ENCODE measurements around the gene NLRP14.

The NLRP14 gene

DNA sequence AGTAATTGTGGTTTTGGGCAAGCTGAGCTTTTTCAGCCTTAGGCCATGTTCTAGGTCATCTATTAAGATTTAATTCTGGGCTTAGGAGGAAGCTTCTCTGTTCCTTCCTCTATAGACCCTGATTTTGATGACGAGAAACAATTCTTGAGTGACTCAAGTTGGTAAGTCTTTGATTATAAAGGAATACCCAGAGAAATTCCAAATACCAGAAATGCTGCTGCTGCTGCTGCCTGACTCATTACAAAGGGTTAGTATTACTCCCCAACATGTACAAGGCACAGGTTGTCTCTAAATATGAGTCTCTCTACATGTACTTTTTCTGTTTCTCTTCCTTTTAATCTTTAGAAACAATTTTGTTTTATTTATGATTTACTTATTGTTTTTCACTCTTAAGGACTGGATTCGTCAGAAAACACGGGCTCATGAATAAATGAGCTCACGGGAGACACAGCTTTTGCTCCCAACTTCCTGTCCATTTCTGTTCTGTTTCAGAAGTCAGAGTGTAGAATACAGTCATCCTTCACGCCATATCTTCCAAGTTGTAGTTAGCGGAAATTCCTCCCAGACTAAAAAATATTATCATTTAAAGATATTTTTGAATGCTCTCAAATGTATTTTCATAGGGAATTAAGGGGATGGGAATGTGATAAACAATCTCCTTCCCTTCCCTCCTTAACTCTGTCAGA is 36.7 kb downstream of the NLRP14 start:
- no peak for DNase-seq

DNA sequence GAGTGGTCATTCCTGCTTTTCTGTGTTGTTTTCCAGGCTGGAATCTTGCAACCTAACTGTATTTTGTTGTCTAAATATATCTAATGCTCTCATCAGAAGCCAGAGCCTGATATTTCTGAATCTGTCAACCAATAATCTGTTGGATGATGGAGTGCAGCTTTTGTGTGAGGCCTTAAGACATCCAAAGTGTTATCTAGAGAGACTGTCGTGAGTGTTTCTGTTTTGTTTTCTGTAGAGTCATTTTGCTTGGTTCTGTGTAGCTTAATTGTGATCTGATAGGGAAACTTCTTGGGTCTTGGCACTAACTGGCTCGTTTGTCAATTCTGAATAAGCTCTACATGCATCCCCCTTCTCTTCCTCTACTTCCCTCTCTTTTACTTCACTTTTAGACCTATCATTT is 37.4 kb downstream of the NLRP14 start:
- DNase-seq: no peak

DNA sequence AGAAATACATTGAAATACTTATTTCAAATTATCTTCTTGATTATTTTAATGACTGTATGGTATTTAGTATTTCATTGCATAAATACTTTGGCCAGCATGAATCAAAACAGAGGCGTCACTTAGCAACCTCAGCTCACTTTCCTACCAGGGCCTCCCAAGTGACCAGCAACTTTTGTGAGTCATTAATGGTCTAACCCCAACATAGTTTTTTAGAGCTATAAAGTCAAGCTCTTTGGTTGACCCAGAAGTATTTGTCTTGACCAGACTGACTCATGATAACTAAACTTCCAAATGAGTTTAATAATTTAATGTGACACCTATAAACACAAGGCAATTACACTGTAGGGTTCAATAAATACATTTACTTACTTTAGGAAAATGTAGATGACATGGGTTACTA is 40.6 kb downstream of the NLRP14 start:
- DNase-seq: no peak

DNA sequence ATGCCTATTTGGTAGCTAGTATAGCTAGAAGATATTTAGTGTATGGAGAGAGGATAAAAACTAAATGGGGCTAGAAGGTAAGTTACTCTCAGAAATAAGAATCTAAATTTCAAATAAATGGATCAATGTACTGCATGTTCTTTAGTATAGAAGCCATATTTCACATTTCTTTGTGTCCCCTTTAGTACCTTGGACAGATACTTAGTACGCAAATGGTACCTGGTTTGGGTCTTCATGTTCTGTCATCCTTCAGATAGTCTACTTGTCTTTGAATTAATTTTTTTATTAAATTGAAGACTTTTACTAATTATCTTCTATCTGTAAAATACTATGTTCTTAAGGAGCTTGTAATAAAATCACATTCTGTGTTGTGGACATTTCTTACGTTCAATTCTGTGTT is 42.3 kb downstream of the NLRP14 start:
- DNase-seq: no peak

DNA sequence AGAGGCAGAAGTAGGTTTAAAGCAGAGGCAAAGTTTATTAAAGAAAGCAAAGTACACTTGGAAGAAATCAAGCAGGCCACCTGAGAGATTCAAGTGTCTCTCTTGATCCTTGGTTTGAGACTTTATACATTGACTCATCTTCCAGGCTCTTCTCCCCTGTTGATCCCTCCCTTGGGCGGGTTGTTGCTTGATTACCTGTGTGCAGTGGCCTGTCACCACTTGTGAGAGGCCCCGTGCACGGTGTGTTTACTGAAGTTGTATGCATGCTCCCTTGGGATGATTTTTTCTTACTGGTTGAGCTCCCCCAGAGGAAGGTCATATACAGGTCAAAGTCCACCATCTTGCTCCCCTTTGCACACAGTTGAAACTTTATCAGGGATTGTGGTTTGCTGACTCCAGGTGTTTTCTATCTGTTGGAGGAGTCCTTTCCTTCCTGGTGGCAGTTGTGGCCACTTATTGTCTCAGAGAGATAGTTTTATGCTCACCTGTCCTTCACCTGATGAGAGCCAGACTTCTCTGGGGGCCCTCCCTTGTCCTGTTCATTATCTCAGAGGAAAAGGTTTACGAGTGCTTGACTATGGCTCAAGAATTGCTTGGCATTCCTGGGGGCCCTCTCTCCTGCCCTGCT is 52.2 kb downstream of the NLRP14 start:
- DNase-seq: no peak

DNA sequence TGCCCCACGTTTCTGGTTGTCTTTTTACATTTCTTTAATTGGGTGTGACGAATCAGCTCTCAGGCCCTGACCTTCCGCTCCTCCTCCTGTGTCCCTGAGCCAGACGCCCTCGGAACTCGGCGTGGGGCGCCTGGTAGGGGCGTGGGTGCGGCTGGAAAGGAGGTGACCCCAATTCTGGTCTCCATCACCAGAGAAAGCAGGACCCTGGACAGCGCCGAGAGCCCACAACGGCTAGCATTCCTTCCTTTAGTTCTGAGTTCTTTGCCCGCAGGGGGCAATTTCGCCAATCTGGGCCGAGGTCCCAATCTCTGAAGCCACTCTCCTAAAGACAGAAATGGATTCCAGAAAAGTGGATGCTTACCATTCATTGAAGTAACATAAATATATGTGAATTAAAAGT is 56.8 kb downstream of the NLRP14 start:
- DNase-seq: no peak

DNA sequence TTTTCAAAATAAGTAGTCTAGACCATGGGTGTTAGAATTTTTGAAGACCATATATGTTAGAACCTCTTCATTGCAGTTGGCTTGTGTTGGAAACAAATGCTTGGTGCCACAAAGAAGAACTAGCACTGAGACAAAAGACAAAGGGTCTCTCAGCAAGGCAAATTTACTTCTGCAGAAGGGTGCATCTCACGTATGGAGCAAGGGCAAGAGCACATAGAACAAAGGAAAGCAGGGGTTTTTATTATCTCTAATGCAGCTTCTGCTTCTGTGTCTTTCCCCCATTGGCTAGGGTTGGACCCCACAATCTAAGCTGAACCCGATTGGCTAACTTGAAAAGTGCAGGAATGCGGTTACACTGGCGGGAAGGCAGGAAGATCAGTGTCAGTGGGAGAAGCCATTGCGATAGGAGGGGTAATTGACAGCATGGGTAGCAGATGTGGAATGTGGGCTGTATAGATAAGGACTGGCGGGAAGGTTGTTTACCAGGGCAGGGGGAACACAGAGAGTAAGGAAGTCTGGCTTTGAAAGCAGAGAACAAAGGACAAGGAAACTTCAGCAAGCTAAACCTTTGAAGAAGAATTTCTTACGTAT is 59.4 kb downstream of the NLRP14 start:
- DNase-seq: no peak

DNA sequence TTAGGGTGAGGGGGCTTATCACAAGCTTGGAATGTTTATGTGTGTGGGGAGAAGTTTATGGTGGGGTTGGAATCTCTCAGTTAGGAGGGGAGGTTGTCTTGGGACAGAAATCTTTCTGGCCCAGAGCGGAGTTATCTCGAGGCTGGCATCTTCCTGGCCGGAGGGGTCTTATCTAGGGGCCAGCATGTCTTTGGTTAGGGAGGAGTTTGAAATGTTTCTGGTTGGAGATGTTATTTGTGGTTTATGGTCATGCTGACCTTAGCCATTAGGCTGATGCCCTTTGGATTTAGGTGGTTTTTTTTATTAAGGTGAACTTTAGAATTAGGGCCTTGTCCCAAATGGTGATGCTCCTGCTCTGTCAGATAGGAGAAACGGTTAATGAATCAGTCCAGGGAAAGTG is 60.6 kb downstream of the NLRP14 start:
- no peak for DNase-seq

DNA sequence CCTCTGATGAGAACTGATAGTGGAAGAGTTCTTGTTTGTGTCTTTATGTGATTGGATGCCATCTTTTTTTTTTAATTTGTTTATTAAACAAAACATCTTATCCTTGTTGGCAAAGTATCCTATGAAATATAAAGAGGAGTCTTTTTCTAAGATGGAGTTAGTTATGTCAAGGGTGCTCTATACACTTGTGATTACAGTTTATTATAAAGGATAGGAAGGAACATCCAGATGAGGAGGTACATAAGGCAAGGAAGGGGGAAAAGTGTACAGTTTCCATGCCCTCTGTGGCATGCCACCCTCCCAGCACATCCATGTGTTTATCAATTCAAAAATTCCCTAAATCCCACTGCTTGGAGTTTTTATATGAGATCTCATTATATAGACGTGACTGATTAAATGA is 61.2 kb downstream of the NLRP14 start:
- DNase-seq: no peak

DNA sequence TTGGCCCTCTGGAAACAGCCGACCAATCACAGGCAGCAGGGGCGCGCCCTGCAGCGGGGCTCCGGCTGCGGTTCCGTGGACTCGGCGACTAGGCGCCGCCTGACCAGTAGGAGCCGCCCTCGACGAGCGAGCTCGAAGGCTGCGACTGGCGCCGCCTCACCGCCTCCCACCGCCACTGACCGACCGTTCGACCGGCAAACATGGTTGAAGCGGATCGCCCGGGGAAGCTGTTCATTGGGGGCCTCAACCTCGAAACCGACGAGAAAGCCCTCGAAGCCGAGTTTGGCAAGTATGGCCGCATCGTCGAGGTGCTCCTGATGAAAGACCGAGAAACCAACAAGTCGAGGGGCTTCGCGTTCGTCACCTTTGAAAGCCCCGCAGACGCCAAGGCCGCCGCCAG is 68.6 kb downstream of the NLRP14 start, which contains the start of gene RBMXL2:
Gene RBMXL2 (plus strand): TSS at position 78 of the 400 bp plus-strand sequence. CDS start 123 bp downstream, at position 201.
- DNase-seq: no peak

DNA sequence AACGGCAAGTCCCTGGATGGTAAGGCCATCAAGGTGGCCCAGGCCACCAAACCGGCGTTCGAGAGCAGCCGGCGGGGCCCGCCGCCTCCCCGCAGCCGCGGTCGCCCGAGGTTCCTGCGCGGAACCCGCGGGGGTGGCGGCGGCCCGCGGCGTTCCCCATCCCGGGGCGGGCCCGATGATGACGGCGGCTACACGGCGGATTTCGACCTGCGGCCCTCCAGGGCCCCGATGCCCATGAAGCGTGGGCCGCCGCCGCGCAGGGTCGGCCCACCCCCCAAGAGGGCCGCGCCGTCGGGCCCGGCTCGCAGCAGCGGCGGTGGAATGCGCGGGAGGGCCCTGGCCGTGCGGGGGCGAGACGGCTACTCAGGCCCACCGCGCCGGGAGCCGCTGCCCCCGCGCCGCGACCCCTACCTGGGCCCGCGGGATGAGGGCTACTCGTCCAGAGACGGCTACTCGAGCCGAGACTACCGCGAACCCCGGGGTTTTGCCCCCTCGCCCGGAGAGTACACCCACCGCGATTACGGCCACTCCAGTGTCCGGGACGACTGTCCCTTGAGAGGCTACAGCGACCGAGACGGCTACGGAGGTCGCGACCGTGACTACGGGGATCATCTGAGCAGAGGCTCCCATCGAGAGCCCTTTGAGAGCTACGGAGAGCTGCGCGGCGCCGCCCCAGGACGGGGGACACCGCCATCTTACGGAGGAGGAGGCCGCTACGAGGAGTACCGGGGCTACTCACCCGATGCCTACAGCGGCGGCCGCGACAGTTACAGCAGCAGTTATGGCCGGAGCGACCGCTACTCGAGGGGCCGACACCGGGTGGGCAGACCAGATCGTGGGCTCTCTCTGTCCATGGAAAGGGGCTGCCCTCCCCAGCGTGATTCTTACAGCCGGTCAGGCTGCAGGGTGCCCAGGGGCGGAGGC is 69.3 kb downstream of the NLRP14 start:
- DNase-seq: no peak

DNA sequence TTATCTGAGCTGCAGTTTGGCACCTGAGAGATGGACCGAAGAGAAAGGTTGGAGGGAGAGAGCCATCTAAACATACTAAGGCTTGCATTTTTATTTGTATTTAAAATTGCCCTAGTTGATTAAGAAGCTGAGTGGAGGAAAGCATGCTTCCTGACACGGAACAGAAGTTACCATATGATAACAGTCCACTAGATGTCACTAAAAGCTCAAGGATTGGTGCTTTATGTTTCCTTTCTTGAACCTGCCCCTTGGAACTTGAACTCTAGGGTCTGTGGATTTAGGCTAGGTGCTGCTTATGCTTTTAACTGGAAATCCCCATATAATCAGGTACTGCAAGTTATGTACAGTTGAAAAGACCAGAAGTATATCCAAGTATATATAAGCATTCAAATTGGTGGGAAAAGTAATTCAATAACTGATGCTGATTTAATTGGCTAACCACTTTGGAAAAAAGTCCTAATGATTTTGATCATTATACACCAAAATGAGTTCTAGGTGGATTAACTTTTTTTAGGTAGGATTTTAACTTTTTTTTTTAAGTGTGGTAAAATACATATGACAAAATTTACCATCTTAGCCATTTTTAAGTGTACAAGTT is 78.1 kb downstream of the NLRP14 start:
- DNase-seq: no peak

DNA sequence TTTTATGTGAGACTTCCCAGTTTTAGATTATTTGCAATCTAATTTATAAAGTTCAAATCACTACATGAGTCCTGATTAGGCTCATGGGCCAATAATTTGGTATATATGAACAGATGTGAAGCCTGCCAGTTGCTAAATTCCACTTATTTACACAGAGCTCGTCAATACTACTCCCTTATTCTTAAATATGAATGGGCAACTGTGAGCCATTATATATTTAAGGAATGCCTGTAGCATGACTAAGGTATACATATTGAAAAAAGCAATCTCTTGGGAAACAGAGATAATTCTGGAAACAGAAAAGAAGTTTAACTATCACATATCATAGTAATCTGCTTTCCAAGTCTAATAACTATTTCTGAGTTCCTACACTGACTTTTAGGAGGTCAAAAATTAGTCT is 95.5 kb downstream of the NLRP14 start:
- no peak for DNase-seq

DNA sequence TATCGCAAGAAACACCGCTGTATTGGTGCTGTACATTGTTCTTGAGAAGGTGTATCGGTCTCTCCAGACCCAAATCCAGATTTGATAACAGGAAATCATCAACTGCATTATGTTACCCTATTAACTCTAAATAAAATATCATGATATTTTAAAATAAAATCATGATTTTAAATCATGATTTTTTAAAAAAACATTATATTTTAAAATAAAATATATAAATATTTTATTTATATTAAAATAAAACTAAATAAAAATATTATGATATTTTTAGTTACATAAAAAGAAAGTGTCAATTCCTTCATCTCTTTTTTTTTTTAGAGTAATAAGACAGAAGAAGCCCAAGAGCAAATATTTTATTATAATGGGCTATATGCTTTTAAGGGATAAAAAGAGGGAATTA is 96.1 kb downstream of the NLRP14 start:
- no peak for DNase-seq

Measured in activated naive CD4-positive, alpha-beta T cell treated with Interleukin-2 at 50 U/mL for 16 hours (primary cell).